Stimulated activated CD4-positive, alpha-beta T cell treated with anti-CD3 and anti-CD28 coated beads, Interleukin-12 subunit alpha, Interleukin-12 subunit beta, amount 100 ng/mL, for 24 hours (primary cell): ENCODE data around the gene ZBTB24.

Experiments used
- DNase-seq, 2 experiments: peaks; one replicate each; pipeline ENCODE4 v3.0.0-alpha.2; 2020; ENCODE audit warnings: low read depth in 2 of 2

The ZBTB24 gene

DNA sequence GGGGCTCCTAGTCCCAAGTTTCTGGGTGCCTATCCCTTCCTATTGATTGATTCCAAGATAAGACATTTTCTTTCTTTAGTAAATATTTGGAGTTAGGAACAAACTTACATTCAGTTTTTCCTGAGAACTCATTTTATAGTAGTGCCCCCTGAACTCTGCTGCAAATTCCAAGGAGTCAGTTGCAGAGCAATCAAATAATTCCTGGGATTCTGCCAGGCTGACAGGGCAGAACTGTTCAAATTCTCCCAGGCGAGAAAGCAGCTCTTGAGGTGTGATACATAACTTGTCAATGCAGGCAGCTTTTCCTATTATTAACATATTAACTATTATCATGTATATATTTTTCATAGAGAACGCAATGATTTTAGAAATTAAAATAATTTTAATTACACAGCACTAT is 15.9 kb upstream of the ZBTB24 start:
- DNase-seq = no peak

DNA sequence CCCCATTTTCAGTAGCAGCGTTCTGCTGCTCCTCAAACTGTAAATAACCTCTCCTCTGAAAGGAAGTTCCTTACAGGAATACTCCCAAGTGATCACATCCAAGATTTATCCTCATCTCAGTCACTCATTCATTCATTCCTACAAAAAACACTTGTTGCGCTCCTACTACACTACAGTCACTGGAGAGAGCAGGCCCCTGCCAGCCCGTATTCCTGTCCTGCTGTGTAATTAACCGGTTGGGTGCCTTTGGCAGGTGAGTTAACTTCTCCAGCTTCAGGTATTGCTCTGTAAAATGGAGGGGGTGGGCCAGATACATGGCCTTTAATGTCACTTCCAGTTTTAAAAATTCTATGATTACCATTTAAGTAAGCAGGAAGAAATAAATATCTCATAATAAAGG is 15.0 kb upstream of the ZBTB24 start:
- DNase-seq = no peak

DNA sequence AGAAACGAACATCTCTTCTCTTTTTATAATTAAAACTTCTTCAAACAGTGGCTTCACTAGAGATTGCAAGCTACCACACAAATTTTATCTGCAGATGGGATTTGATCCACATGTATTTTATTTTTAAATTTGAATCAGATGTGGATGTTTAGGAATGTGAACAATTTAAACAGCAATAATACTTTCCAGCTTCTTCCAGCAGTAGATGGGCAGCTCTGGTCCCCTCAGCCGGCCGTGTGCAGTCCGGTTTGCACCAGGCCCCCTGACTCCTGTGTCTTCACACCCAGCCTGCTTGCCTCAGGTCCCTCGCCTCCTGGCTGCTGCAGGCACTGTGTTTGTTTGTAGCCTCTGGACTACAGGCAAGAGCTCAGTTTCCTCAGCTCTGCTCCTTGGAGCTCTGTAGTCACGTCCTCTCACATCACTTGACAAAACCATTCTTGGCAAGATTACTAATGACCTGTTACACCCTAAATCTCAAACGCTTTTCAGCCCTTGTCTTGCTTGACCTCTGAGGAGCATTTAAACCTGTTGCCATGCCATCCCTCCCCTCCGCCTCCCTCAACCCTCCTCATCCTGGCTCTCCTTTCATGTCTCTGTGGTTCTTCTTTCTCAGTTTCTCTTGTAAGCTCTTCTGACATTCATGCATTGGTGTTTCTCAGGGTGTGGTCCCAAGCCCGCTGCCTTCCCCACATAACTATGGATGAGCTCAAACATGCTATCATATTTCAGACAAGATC is 13.2 kb upstream of the ZBTB24 start:
- DNase-seq = no peak

DNA sequence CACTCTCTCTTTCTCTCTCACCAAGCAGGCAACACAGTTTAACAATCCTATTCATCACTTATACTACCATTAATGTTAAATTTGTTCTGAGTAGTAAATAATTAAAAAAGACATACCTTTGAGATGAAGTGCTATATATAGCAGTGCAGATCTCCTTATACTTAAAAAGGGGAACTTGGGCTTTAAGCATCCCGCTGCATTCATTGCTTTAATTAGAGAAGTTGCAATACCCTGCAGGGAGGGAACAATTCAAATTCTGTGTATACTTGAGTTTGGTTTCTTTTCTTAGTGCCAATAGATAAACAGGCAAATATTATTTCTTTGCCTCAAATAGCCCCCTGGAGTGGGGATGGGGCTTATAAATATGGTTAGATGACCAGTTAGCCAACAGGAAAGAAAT is 10.8 kb upstream of the ZBTB24 start:
- no peak for DNase-seq

- DNase-seq = no peak
Measured at GRCh38 chr6:109491207-109491938, 8.4 kb upstream of the ZBTB24 start.

- no peak for DNase-seq
Measured at GRCh38 chr6:109490713-109491112, 7.7 kb upstream of the ZBTB24 start.

DNA sequence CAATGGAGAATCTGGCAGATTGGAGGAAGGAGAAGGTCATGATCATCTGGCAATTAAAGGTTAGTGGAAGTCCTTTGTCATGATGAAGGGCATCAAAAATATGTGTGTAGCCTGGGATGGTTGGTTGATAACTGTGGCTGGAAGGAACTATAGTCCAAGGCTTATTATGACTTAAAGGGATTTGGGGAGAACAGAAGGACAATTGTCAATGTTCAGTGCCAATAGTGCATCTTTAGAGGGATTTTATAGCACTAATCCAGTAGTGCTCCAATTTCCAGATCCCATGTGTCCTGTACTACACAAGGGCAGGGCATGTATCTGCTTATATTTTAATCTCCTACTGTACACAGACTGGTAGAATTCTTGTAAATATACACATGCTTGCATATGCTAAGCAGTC is 5.0 kb upstream of the ZBTB24 start:
- DNase-seq = no peak

DNA sequence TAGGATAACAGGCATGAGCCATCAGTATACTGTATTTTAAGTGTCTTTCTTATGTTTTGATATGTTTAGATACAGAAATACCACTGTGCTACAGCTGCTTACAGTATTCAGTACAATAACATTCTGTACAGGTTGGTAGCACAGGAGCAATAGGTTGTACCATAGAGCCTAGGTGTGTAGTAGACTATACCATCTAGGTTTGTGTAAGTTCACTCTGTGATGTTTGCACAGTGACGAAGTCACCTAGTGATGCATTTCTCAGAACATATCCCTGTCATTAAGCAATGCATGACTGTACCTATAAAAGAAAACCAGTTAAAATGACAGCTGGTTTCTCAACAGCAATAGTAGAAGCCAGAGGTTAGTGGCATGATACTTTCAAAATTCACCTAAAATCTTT is 3.0 kb upstream of the ZBTB24 start:
- DNase-seq = no peak

GRCh38 chr6:109485266-109485935 is 2.4 kb upstream of the ZBTB24 start:
- no peak for DNase-seq

DNA sequence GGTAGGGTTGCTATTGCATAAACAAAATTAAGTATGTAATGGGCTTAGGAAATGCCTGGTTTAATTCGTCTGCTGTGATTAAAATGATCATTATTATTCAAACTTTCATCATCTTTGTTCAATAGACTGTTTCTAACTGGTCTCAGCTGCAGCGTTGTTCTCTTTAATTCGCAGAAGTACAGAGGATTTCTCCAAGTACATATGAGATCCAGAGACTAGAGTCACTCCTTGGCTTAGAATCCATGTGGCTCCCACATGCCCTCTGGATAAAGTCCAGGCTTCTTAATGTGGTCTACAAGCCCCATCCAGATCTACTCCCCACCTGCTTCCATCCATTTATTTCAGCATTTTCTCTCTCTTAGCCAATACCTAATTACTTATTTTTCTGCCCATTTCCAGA is 1.1 kb upstream of the ZBTB24 start:
- no peak for DNase-seq

- DNase-seq = no peak
Measured at GRCh38 chr6:109483735-109484057, 677 bp upstream of the ZBTB24 start.

- no peak for DNase-seq
Measured at GRCh38 chr6:109480993-109481480, 2.0 kb downstream of the ZBTB24 start.

DNA sequence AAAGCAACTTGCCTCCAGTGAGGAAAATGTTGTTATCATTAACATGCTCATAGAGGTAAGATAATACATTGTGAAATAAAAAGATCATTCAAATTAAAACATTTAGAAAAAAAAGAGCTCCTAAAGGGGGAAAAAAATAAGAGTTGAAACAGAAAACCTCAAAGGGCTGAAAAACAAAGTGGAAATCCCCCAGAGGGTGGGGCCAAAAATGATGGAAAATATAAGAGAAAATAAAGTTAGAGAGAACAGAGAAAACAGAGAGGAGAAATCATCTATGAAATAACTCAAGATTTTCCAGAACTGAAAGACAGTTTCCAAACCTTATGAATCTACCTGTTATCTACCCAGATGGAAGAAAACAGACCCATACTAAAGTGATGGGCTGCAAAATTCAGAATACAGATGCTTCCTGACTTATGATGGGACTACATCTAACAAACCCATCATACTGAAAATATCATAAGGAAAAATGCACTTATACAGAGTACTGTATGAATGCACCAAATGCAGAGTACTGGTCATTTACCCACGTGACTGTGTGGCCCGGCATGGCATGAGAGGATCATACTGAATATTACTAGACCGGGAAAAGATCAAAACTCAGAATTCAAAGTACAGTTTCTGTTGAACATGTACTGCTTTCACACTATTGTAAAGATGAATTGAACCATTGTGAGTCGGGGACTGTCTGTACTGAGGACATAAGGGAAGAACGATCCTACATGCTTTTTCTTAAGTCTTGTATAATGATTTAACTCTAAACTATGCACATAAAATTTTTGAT is 4.0 kb downstream of the ZBTB24 start:
- DNase-seq = no peak

GRCh38 chr6:109478222-109478805 is 4.7 kb downstream of the ZBTB24 start:
- DNase-seq = no peak

GRCh38 chr6:109477725-109478124 is 5.3 kb downstream of the ZBTB24 start:
- DNase-seq = no peak

- DNase-seq = no peak
Measured at GRCh38 chr6:109477184-109477583, 5.8 kb downstream of the ZBTB24 start.

DNA sequence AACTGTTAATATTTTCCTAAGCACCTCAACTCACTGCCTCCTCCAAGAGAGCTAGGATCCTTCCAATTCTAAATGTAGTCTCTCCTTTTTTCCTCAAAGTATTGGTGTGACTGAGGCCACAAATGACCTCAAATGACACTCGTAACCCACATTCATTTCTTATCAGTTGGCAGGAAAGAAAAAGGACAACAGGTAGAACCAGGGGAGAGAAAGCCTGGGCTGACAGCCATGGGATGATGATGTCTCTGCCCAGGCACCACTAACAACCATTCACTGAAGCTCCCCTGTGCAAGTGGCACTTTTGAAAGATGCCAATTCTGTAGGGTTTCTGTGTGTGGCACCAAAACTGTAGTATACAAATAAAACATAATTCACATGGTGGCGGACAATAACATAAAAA is 7.4 kb downstream of the ZBTB24 start:
- DNase-seq = no peak

- DNase-seq = no peak
Measured at GRCh38 chr6:109474995-109475394, 8.0 kb downstream of the ZBTB24 start.

- DNase-seq = no peak
Measured at GRCh38 chr6:109473120-109473519, 9.9 kb downstream of the ZBTB24 start.

DNA sequence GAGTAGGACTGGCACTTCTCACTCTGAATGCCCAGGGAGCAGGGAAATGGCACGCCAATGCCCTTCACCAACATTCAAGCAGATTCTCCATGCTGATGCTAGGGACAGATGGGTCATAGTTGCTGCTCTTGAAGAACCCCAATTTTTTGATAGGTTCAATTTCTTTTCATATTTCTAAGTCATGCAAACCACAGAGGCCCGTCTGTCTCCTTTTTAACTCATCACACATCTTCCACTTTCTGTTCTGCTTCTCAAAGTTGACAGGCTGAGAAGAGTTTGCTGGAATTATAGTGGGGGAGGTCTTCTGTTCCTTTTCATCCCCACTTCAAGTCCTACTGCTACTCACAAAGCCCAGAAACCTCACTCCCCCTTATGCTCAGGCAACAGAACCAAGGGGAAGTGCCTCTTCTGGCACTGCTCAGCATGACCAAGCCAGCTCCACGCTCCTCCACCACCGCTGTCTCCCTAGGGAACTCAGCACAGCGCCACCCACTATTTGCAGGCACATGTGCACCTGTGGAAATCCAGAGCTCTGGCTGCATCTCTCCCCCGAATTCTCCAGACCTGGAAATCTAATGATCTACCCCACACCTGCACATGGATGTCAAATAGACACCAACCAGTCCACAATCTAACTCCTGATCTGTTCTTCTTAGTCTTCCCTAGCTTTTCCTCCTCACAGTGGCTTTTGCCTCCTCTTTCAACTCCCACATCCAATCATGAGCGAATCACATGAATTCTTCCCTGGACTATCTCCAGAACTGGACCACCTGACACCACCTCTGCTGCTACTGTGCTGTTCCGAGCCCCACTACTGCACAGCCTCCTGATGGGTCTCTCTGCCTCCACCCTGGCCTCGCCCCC is 10.7 kb downstream of the ZBTB24 start:
- no peak for DNase-seq
